ENCODE measurements around the gene RNF207.
"Not testable (repeated sequence)": the region's sequence is repeated elsewhere in the genome, so short reads cannot be mapped to it uniquely, and the experiment has no call there.

Gene RNF207

DNA sequence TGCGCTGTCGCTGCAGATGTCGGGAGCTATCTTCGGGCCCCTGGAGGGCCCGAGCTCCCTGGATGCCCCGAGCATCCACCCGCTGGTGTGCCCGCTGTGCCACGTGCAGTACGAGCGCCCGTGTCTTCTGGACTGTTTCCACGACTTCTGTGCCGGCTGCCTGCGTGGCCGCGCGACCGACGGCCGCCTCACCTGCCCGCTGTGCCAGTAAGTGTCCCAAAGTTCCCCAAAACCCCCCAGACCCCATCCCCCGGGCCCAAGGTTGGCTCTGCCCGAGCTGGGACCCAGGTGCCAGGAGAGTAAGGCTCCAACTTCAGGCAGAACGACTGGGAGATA, 569 bp downstream of the RNF207 start:
- no peak for DNase-seq

DNA sequence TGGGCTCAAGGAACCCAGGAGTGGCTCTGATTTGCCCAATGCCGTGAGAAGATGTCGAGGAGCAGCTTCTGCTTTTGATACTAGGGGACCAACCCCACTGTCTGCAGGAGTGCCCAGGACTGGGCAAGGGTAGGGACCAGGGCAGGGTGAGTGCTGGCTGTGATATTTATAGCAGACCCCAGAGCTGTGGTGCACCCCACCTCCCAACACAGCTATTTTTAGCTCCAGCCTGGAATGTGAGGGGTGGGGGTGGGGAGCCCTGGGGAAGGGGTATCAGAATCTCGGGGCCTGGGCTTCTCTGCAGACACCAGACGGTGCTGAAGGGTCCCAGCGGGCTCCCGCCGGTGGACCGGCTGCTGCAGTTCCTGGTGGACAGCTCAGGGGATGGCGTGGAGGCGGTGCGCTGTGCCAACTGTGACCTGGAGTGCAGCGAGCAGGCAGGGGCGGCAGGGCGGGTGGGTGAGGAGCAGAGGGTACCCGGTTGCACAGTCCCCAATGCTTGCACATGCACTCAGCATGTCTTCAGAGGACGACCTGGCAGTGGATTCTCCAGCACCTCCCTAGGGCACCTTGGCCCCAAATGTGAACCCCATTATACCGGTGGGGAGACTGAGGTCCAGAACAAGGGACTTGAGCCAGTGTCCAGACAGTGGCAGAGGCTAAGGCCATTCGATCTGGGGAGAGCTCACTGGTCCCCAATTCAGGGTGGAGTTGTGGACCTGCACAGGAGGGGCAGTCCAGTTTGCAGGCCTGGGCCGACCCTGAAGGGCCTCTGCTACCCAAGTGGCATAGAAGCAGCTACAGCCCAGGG, 1.4 kb downstream of the RNF207 start:
- no peak for DNase-seq

- no peak for DNase-seq
Observed at GRCh38 chr1:6207921-6208320, 2.0 kb downstream of the RNF207 start.

- DNase-seq: peak; percentile 23 to 25
Observed at GRCh38 chr1:6208723-6209660, 3.1 kb downstream of the RNF207 start.

DNA sequence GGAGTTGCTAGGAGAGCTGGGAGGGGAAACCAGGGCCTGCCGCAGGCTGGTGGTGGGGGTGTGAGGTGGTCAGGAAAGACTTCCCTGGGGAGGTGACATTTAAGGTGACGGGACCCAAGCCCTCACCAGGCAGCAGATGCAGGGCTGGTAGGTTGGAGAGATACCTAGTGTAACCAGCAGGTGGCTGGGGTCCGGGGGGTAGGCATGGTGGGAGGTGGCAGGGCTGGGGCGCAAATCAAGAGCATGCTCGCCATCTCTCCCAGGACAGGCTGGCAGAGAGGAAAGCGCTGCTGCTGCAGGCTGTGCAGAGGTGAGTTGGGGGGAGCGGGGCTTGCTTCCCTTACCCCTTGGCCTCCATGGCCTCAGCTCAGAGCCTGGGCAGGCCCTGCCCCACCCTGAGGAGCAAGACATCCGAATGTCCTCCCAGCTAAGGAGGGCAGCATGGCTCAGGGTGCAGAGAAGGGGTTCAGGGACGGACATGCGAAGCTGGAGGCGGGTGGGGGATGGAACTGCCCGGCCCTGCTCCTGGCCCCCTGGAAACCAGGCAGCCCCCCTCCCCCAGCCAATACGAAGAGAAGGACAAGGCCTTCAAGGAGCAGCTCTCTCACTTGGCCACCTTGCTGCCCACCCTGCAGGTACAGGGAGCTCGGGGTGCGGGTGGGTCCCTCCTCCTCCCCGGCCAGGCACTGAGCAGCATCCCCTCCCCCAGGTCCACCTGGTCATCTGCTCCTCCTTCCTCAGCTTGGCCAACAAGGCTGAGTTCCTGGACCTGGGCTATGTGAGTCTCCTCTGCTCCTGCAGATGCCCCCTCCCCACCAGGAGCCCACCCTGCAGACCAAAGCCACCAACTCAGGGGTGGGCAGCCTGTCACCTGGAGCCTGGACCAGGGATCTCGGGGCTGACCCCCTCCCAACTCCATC, 4.0 kb downstream of the RNF207 start:
- DNase-seq: no peak

DNA sequence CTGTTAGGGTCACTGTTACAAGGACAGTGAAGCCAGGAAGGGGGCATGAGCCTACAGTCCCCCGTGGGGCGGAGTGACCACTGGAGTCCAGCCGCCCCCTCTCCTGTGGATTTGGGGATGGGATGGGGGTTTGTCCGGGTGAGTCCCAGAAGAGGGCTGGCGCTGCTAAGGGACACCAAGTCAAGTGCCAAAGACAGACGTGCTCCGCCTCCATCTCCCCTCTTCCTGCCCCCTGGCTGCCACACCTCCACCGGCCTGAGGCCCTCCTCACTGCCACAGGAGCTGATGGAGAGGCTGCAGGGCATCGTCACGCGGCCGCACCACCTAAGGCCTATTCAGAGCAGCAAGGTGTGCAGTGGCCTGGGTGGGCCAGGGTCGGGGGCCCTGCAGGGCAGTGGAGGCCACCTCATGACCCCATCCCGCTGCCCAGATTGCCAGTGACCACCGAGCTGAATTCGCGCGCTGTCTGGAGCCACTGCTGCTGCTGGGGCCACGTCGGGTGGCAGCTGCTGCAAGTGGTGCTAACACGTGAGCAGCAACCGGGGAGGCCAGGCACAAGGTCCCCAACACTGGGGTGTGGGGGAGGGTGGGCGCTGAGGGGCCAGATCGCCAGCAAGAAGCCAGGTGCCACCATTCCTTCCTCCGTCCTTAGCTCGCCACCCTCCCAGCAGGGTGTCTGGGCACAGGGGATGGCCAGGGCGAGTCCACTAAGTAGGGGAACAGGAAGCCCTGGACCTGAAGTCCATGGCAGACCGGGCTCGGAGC, 4.9 kb downstream of the RNF207 start:
- DNase-seq: no peak

GRCh38 chr1:6211731-6212130, 5.8 kb downstream of the RNF207 start:
- no peak for DNase-seq

DNA sequence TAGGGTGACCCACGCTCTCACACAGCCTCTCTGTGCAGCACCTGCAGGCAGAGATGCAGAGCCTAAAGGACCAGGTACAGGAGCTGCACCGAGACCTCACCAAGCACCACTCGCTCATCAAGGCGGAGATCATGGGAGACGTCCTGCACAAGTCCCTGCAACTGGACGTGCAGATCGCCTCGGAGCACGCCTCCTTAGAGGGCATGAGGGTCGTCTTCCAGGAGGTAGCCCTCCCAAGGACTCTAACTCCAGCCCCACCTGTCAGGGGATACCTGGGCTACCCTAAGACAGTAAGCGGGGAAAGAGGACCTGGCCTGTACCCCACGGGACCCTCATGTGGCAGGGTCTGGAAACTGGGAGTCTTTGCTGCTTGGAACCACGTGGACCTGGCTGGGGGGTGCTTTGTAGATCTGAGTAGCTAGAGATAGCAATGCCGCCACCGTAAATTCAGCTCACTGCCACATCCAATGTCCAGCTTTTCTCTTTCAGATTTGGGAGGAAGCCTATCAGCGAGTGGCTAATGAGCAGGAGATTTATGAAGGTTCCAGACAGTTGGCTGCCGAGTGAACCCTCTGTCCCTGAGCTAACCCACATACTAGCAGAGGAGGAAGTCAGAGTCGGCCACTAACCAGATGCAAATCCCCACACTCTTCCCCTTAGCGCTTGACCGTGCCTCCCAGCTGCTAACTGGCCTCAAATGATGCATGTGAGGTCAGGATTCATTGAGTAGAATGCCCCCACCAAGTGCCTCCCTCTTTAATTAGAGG, 6.5 kb downstream of the RNF207 start:
- no peak for DNase-seq

DNA sequence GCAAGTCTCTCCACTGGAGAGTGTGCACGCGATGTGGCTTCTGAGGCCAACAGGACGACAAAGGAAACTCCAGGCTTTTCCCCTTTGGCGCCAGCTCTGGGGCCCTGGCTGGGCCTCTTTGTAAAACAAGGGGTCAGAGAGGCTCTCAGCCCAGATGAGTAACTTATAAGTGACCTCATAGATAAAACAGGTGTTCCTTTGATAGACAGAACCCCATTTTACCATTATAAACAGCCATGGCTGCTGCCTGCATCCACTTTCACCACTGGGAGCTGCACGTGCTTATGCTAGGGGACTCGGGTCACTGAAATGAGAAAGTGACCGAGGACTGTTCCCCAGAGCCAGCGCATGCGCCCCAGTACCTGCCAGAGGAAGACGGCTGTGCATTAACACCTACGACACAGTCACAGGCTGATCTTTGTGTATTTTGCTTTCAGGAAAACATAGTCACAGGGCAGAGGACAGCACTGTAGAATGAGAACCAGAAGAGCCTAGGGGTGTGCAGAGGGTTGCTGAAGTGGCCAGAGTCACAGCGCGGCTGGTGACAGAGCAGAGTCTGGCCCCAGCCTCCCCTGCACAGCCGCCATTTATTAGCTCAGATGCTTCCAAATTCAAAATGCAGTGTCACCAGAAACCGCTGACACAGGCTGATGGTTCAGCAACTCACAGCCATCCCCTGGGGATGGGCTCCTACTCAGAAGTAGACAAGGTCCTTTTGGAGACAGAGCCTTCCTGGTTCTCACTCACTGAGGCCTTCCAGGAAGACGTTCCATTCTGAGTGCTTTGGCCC, 12.7 kb downstream of the RNF207 start:
- no peak for DNase-seq

DNA sequence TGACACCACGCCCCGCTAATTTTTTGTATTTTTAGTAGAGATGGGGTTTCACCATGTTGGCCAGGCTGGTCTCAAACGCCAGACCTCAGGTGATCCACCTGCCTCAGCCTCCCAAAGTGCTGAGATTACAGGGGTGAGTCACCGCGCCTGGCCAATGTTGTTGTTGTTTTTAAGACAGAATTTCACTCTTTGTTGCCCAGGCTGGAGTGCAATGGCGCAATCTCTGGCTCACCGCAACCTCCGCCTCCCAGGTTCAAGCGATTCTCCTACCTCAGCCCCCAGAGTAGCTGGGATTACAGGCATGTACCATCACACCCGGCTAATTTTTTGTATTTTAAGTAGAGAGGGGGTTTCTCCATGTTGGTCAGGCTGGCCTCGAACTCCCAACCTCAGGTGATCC, 13.7 kb downstream of the RNF207 start:
- not testable (repeated sequence) for DNase-seq

GRCh38 chr1:6220236-6220635, 14.3 kb downstream of the RNF207 start:
- DNase-seq: no peak

DNA sequence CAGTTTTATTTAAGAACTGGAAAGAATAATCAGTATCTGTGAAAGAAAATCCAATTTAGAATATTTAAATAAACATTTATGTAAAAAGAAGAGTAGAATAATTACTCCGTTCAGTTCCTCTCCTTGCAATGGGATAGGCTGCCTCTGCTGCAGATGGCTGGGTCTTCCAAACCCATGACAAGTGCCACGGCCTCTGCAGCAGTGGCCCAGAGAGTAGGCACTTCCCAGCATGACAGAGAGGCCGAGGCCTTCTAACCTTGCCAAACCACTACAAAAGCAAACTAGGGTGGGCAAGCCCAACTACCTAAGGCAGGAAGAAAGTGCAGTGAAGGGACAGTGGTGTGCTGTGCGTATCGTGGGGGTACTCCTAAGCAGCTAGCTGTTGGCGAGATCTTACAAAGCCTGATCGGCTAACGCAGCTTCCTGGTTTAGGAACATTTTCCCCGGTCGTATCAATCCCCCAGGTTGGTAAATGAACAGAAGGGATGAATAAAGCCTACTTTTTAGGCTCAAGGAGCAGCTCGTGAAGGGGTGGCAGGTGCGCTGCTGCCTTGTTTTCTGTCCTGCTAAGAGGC, 15.4 kb downstream of the RNF207 start:
- DNase-seq: no peak

DNA sequence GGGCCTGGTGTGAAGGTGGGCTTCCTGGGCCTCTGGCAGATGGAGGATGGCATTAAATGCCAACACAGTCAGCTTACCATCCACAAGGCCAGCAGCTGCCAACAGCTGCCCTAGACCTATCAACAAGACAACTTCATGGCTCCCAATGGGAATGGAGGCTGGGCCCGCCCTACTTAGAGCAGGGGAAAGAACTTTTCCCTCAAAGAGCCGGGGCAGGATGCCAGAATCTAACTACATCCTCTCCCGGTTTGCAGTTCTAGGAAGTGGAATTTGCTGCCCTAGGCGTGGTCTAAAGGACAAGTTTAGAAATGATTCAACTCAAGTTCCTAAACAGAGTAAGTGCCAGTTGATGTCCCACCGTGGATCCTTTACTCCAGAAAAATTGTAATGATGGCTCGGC, 16.7 kb downstream of the RNF207 start:
- no peak for DNase-seq

DNA sequence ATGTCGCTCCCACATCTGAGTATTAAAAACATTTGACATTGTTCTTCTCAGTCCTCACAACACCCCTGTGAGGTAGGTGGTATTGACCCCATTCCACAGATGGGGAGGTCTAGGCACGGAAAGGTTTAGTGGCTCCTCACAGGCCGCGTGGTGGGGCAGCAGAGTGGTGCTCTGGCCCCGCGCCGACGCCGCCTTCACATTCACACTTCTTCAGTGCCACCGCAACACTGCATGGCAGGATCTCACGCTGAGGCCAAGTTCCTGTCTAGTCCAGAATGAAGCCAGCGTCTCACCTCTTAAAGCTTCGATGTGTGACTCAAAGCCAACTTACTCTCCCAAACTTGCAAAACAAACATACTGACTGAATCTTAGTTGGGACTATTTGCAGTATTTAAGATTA, 17.7 kb downstream of the RNF207 start:
- DNase-seq: no peak

DNA sequence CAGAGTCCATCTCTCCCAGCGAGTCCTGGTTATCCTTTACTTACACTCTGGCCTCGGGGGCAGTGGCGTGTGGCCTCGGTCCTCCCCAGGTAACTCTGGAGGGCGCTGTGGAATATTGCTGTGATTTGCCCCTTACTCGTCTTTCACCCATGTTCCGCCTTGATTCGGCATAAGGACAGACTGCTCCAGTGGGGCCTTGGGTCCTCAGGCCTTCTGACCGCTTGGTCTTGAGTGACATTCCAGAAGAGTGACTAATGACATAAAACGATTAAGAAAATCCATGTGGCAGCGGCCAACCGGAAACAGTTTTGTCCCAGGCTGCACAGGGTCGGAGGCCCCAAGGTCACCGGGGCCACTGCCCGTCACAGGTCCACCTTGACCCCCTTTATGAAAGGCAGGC, 18.8 kb downstream of the RNF207 start:
- no peak for DNase-seq

DNA sequence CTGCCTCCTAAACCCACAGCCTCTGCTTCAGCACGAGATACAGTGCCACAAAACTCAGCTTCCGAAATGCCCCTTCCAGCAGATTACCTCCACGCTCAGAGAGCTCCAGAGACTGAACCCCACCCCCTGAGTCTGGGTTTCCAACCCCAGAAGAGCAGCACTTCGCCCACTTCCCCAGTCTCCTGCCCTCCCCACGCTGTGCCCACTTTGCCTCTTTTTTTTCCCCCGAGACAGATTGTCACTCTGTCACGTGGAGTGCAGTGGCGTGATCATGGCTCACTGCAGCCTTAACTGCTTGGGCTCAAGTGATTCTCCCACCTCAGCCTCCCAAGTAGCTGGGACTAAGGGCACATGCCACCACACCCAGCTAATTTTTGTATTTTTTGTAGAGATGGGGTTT, 19.7 kb downstream of the RNF207 start:
- no peak for DNase-seq

DNA sequence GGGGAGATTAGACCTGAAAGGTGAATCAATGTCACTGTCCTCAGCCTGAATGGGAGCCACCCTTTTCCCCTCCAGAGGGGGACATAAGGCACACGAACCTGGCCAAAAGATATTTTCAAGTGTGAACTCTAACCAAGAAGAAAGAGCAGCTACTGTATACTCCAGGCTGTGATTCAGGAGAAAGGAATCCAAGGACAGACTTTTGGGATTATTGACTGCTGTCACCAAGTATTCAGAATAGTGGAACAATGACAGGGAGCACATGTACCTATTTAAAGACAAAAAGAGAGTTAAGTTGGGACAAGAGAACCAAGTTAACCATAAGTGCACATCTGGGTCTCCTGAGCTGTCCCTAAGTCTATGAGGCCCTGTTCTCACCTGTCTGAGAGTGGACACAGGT, 27.5 kb downstream of the RNF207 start:
- DNase-seq: no peak

- DNase-seq: no peak
Observed at GRCh38 chr1:6234502-6235295, 28.8 kb downstream of the RNF207 start.

GRCh38 chr1:6235296-6235677, 29.4 kb downstream of the RNF207 start:
- no peak for DNase-seq

All from CD4-positive, alpha-beta T cell treated with Interleukin-1 beta for 1 hour (primary cell).